Measurements from ENCODE around the gene EMC8. TPM values are rescaled to one million over a fixed set of nuclear protein-coding genes. Genes with fewer than 3 reads are reported as not detected.

Gene EMC8
- total RNA-seq, 1 donor from 2014 or later, result 36.9 TPM

DNA sequence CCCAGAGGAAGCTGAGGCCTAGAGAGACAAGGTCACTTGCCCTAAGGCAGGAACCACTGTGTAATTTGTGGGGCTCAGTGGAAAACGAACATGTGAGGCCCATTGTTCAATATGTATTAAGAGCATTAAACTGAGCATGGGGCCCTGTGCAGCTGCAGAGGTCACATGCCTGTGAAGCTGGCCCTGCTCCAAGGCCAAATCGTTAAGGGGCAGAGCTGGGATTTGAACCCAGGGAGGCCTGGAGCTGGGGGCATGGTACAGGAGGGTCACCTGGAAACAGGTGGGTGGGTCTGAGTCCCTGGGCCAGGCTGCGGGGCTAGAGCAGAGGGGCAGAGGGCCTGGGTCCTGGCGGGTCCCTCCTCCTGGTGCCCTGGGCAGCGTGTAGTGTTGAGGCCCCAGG is 68.2 kb downstream of the EMC8 start:
- DNase-seq (ENCODE audit: low read depth, low spot score), result no peak

GRCh38 chr16:85730186-85730465 is 69.2 kb downstream of the EMC8 start:
- DNase-seq (ENCODE audit: low read depth, low spot score), result no peak

DNA sequence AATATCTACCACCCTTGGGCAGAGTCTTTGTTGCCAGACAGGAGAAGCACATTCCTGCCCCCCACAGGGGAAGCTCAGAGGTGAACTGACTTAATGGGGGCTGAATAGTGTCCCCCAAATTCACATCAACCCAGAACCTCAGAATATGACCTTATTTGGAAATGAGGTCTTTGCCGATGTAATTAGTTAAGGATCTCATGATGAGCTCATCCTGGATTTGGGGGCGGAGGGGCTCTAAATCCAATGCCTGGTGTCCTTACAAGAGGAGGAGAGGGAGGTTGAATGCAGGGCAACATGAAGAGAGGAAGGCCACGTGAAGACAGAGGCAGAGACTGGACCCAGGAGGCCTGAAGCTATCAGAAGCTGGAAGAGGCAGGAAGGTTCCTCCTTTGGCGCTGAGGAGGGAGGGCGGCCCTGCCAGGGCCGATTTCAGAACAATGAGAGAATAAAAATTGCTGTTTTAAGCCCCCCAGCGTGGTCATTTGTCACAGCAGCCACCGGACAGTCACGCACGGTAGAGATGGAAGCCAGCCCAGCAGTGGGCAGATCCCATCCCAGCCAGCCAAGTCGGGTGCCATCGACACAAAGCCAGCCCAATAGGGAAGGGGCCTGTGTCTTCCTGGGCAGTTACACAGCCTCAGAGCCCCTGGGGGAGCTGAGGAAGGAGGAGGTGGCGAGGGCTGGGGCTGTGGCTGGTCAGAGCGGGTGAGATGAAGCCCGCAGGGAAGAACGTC is 69.7 kb downstream of the EMC8 start:
- no peak for DNase-seq (ENCODE audit: low read depth, low spot score)

GRCh38 chr16:85728879-85729278 is 70.5 kb downstream of the EMC8 start:
- DNase-seq (ENCODE audit: low read depth, low spot score), result no peak

Other genes starting within 250 kb of the EMC8 start
- 8.4 and 9.3 TPM in 2 replicates for gene GSE1, start 186.2 kb downstream of the EMC8 start, total RNA-seq
- gene GINS2, start 110.6 kb downstream of the EMC8 start, total RNA-seq, result 8.8 and 13.3 TPM in 2 replicates
- 32.4 and 40.8 TPM in 2 replicates for gene C16orf74, start 48.4 kb downstream of the EMC8 start, total RNA-seq
- 424 and 604 TPM in 2 replicates for gene COX4I1, start 151 bp upstream of the EMC8 start, total RNA-seq
- gene IRF8, start 99.6 kb upstream of the EMC8 start, total RNA-seq, result not detected in 2 replicates

Data from pulmonary artery endothelial cell (primary cell).